Stimulated activated CD8-positive, alpha-beta memory T cell treated with anti-CD3 and anti-CD28 coated beads, Interleukin-7, amount 100 ng/mL, for 48 hours (primary cell): ENCODE measurements around the gene ELMO1.
A peak's percentile ranks its signal among the peaks of the same experiment; 100 is the strongest.
"Not testable (repeated sequence)": the region's sequence is repeated elsewhere in the genome, so short reads cannot be mapped to it uniquely, and the experiment has no call there.

Experiments
- DNase-seq, 2 donors: peaks; one replicate each; pipeline ENCODE4 v3.0.0-alpha.2; 2020; ENCODE audit warnings: low read depth in 1 of 2; ENCODE audit errors: extremely low read depth in 1 of 2

The ELMO1 gene

DNA sequence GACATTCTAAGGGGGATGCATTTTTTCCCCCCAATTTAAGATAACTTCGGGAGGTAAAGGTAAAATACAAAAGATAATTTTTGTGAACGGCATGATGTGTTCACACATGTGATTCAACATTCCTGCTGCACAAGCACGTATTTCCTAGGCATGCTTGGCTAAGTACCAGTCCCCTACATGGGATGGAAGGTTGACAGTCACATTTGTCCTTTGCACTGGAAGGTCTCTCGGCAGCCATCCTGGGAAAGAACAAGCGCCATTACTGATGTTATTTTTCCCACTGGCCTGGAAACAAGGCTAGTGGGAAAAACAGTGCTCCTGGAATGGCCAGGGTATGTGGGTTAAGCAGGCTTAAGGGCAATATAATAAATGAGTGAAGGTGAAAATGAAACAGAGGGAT lies 448.2 kb downstream of the ELMO1 start:
- no peak for DNase-seq

DNA sequence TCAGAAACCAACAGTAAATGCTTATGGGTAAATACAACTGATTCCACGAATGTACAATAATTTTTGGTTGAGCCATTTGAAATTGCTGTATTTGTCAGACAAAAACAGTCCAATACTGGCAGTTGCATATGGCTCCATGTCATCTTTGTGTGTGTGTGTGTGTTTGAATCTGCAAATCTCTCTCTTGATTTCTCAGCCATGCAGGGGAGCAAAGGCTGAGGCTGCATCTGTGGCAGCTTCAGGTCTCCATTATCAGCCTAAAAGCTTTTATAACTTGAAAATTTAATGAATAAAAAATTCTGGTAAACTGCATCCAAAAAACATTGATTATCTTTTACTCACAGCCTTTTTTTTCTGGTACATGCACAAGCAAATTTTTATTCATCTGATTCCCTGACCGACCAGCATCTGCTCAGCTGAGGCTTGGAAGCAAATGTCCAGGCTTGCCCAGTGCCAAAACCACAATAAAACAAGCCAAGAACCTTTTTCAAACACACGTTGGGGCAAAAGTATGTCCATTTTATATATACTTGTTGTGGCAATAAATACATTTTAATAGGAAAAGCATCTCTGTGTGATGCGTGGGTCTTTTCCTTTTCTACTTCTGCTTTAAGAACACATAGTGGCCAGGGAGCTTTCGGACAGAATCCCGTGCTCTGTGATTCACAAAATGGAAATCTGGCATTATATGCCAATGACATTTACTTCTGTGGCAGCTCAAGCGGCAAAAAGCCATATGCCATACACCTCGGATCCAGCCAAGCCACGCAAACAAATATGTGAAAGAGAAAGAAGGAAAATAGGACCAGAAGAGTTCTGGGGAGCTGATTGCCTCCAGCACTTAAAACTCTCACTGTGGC lies 448.8 kb downstream of the ELMO1 start:
- no peak for DNase-seq

DNA sequence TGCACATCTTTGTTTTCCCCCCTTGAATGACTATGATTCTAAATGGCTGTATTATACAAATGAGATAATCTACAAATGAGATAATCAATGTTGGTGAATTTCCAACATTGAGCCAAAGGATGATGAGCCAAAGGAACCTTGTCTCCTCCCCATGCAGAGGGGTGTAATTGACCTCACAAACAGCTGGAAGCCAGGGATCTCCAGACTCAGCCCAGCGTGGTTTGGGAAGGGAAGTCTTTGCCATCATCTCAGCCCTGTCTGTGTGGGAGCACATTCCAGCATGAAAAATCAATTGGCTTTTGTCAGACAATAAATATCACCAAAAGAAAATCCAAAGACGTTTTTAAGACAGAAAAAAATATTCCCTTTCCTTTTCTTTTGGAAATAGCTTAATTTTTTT lies 452.9 kb downstream of the ELMO1 start:
- DNase-seq = no peak

DNA sequence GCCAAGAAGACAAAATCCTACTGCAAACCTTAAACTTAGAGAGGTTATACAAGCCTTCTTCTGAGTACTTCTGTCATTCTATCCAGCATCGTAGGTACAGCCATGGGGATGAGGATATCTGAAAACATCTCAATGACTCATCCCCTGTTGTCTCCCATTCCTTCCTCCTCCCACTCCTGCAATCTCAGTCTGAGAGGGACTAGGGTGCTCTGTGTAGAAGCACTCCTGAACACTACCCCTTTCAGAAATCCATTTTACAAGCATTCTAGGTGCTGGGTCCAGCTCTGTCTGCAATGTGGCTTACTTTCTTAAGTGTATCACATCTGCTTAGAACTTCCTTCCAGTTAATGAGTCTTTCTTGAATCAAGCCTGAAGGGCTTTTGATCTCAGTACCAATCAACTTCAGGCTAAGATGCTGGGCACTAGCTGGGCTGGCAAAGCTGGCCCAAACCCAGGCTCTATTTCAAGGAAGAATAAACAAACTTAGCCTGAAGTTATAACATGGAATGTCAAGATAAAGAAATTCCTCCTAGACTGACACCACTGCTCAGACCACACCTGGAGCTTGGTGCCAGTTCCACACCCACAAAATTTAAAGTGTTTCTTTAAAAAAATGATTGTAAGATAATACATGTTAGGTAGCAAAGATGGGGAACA lies 454.1 kb downstream of the ELMO1 start:
- DNase-seq = no peak

DNA sequence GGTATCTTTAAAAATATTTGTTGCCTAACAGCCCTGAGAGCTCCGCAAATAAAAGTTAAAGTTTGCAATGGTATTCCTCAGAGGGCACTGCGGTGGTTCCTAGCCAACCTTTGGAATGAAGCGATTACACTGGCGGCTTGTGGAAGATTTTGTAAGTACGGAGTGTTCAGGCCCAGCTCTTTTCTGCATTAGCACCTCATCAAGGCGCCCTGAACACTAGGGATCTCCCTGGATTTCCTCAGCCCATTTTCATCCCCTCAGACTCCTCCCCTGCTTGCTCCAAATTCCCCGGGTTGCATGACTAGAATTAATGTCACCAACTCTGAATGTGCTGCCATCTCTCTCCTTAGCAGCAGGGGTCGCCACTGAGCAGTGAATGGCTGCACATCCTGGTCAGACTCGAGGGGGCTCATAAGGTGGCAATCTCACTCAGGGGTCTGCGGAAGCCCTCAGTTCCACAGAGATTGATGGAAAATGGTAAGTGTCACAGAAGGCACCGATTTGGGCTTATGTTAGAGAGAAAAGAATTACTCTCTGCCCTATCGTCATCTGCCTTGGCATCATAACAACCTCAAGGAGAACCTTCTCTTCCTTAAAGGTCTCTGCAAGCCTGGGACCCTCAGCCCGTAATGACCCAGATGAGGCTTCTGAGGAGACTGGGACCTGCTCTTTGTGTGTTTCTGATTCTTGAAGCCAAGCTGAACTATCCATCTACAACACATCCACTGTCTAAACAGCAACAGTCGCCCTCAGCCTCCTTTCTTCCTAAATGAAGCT lies 461.5 kb downstream of the ELMO1 start:
- peak; percentile 15 to 47 for DNase-seq

DNA sequence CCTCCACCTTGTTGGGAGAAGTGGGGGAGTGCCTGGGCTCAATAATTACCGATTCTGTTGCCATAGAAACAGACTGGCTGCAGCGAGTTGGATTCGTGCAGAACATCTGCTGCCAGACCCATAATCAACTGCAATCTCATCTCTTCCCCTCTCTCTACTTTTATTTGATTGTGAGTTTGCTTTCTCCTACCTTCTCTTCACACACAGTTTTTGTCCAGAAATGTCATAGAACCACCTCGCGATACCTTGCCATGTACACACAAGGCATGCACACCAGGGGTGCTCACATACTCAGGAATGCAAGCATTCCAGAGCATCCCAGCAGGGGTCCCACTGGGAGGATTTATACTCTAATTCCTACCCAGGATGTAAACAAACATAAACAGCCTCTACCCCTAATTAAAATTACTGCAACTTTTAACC lies 462.1 kb downstream of the ELMO1 start:
- no peak for DNase-seq

DNA sequence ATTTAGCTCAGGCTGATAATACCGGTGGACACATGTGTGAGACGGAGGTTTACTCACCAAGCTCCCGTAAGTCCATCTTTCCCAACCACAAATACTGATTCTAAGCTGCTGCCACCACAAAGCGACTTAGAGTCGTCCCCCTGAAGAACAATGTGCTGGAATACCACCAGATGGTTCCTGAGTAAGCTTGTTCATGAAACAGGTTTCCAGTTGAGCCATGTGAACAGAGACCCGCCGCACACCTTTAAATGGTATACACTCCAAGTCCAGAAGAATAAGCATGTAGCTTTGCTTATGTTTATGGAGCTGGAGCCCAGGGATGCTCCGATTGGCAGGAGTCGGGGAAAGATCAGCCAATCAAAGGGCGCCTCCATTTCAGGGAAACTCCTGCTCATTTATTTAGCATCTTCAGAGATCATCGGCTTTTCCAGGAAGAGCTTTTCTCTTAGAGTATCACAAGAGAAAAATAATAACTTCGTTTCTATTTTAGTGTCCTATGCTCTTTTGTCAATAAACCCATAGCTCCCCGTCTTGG lies 462.7 kb downstream of the ELMO1 start:
- no peak for DNase-seq

DNA sequence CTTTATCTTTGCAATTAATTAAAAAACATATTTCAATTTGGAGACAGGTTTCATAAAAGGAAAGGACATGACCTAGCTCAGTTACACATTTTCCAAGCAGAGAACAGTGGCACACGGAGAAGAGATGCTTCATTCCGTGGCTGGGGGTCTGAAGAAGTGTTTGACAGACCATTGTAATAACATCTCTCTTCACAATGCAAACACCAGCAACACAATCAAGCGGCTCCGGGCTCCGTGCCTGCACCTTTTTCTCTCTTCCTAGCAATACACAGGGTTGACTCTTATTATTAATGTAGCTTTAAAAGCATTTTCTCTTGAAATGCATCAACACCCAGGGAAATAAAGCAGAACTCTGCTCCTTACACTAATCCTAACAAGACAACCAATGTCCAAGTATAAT lies 463.3 kb downstream of the ELMO1 start:
- no peak for DNase-seq

DNA sequence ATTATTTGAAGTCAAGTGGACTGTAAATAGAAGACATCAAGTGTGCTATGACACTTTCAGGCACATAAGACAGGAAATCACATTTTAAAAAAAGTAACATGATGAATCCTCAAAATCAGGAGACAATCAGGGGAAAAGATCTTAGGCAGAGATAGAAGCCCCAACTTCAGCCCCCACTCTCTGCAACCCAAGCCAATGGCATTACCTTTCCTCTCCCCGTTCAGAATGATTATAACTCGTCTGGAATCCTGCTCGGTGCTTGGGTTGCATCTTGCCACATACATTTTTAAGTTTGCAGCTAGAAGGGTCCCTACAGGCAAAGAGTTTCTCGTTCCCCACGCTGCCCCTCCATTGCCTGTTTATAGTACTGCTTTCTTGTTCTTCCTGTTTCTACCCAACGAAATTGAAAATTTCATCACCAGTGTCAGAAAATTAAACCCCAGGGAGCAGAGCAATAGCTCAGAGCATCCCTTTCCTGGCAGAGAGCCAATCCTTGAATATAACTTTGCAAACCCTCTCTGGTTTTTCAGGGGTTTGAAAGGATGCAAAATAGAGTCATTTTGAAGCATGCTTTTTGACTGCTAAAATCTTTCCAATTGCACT lies 463.9 kb downstream of the ELMO1 start:
- DNase-seq = no peak

DNA sequence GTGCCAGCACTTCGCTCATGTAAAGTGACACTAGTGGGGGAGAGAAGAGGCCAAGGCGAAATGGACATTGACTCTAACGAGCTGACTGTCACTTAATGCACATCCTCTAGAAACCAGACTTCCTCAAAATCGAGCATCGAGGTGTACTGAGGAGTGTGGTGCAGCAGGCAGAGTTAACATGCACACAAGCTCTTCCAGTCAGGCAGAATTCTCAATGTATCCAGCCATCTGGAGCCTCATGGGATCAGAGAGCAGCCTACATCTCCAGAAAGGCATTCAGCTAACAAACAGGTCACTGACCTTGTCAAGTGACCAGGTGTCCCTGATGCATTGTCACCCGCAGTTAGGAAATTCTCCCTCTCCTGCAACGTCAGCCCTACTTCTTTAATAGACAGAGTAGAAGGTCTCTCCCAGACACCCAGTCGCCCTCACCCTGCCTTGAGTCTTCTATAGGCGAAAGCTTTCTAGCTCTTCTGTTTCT lies 464.6 kb downstream of the ELMO1 start:
- no peak for DNase-seq

DNA sequence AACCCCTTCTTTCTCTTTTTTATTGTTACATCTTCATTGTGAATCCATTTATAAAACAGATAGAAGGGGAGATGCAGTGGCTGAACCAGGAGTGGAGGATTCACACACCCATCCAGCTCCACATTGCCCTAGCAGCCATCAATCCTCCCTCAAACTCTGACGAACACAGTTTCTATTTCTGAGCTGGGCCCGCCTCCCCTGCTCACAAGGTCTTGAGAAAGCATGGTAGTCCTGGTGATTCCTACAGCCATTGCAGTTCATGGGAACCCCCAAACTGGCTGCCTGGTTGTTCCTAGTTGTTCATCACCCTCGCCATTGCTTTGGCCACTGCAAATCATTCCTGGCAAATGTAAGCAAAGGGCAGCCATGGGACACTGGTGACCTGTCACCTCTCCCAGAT lies 465.9 kb downstream of the ELMO1 start:
- DNase-seq = no peak

DNA sequence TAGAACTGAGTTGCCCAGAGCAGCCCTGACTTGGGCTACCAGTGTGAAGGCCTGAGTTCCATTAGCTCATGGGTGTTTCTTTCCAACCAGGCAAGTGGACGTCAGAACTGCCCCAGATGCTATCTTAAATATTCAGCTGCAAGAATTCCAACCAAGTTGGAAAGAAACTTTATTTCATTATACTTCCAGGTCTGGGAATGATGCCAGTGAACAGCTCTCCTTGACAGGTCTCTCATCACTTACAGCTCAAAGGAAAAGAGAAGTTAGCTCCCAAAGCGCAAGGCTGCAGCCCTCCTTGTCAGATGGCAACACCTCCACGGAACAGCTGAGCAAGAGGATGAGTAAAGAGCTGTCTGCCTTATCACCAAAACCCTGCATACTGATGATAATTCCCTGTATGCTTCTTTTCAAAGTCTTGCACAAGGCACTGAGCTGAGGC lies 468.8 kb downstream of the ELMO1 start:
- DNase-seq = no peak

DNA sequence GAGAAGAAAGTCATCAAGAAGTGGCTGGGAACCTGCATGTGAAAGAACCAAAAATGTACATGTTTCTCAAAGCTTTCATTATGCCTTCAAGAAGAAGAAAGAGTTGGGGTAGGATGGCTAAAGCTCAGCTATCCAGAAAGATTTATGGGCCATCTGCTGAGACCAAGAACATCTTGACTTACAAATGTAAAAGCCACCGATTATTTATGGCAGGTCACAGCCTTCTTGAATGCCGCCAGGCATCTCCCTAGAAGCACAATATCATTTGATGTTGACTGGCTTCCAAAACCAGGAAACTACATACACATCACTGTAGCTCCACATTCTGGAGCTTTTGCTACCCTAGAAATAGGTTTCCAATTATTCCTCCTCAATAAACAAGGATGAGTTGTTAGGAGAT lies 470.2 kb downstream of the ELMO1 start:
- DNase-seq = no peak

DNA sequence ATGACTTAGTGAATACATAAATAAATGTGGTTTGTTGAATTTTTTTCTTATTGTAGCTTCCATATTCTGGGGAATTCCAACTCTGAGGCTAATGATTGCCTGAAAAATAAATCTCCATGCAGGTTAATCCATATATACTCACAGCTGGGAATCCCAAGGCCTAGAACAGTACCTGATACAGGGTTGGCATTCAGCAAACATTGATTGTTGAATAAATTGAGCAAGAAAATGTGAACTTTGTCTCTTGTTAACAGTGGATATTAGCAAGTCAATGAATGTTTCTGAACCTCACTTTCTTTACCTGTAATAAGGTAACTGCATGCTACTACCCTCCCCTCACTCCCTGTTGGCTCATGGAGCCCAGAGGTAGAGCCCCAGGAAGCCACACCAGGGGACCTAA lies 470.8 kb downstream of the ELMO1 start:
- no peak for DNase-seq

DNA sequence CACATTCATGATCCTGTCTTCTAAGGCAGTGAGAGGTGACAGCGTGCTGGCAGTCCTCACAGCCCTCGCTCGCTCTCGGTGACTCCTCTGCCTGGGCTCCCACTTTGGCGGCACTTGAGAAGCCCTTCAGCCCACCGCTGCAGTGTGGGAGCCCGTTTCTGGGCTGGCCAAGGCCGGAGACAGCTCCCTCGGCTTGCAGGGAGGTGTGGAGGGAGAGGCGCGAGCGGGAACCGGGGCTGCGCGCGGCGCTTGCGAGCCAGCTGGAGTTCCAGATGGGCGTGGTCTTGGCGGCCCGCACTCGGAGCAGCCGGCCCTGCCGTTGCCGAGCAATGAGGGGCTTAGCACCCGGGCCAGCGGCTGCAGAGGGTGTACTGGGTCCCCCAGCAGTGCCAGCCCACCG lies 475.1 kb downstream of the ELMO1 start:
- DNase-seq = not testable (repeated sequence)

DNA sequence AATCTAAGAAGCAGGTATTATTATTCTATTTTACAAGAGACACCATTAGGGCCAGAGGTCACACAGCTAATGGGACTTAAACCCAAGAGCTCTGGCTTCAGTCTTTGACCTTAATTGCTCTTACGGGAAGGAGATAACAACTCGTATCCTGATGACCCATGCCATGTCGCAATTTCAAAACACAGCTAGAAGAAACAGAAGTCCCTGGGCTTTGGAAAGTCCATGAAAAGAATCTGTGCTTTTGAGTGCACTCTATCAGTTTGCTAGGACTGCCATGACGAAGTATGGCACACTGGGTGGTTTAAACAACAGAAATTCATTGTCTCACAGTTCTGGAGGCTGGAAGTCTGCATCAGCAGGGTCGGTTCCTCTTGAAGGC lies 476.5 kb downstream of the ELMO1 start:
- no peak for DNase-seq

DNA sequence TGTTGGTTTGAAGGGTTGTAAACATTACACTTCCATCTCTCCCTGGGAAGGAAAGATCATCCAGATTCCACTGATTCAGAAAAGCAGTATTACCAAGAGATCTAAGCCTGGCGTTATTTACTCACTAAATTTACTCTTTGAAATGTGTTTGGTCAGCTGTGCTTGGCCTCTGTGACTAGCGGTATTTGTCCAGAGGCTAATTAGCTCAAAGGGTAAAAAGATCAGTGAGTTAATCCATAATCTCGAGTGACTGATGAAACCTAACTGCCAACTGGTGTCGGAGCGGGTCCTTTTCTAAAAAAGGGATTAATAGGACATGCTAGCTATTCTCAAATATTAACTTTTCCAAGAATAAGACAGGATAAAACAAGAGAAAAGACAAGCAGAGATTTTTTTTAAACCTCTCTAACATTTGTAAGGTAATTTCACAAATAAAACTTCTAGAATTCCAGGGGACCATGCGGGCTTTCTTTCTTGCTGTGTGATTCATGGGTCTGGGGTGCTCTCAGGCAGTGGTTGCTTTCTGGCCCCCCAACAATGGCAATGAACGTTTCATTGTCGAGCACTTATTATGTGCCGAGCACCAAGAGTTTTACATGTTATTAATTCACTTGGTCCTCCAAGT lies 477.0 kb downstream of the ELMO1 start:
- no peak for DNase-seq

DNA sequence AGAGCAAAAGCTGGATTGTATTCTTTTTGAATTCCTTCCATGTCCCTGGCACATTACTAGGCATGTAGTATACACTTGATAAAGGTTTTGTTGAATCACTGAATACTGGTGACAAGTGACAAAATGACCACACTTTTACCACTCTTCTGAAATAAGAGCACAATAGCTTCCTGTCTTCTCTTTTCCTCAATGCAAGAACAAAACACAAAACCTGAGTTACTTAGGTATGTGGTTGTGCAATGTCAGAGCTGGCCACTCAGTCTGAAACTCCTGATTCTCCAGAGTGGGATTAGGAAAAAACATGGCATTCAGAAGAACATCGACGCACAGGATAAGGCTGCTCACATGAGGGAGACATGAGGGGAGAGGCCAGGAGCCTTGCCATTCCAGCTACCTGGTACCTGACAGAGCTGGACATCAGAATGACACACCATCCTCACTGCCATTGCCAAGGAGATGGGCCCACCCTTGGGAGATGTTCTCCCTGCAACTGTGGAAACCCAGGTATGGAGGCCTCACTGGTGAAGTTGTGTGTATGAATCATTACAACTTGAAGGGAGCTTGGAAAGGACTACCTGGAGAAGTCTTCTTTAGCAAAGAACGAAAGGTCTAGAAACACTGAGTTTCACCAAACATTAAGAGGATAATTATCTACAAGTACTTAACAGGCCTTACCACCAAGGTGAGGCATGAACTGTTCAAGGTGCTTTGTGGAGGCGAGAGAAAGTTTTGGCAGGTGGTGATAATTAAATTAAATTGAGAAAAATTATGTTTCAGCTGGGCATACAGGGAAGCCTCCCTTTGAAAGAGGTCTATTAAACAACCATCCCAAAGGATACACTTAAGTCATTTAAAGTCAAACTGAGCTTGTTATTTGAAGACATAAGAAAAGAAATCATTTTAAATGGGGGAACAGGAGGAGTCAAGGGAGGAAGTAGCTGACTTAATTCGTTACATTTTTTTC lies 477.8 kb downstream of the ELMO1 start:
- DNase-seq = no peak

DNA sequence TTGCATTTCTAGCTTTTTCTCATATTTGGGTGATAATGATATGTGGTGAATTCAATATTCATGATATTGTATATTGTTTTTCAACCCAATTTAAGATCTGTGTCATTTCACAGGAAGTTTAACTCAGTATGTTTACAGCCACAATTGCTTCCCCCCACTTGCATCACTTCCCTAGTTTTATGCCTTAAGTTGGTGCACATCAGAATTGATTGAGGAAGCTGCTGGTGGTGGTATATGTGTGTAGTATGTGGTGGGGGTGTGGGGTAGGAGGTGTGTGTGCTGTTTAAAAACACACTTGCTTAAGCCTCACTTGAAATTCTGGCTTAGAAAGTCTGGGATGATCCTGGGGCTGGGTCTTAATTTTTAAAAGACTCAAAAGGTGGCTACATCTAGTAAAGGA lies 479.3 kb downstream of the ELMO1 start:
- no peak for DNase-seq
